ENCODE results near the gene TBX21. TPM values are rescaled to one million over a fixed set of nuclear protein-coding genes. Genes with fewer than 3 reads are reported as not detected.

TBX21 gene
- total RNA-seq, 4 donors from 2014 or later = 0.80 TPM; not detected in 3

DNA sequence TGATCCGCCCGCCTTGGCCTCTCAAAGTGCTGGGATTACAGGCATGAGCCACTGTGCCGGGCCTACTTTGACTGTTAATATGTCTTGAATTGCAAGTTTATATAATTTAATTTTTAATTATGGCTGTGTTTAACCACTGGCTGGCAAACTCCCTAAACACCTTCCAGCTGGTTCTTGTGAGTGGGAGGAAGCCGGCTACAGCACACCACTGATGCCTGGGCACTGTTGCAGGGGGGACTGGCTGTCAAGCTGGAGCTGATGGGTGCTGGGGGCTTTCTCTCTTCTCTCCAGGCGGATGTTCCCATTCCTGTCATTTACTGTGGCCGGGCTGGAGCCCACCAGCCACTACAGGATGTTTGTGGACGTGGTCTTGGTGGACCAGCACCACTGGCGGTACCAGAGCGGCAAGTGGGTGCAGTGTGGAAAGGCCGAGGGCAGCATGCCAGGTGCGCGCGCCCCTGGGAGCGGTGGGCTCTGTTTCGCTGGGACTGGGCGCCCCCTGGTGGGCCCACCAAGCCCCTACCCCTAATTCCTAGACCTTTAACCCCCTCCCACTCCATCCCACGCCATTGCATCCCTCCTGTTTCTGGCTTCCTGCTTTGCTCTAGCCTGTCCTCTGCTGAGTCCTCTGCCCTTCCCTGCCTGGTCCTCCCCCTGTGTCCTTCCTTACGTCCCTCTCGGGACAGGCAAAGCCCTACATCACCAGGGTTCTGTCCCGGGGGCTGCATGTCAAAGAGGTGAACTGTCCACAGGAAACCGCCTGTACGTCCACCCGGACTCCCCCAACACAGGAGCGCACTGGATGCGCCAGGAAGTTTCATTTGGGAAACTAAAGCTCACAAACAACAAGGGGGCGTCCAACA, 9.5 kb downstream of the TBX21 start:
- Histone ChIP-seq H3K4me3 (no peak overlapping the region), H3K27ac (no peak overlapping the region), H3K9me3 (no peaks in the 10 kb centered on the region), H3K27me3 (peaks cover 61% of the 10 kb centered on the region), H3K4me1 (no peaks in the 10 kb centered on the region), H3K36me3 (no peaks in the 10 kb centered on the region)
- 47% methylated on average over 18 of the region's 26 CpGs for WGBS
- peak; percentile 40 to 53 for DNase-seq (ENCODE audit: low spot score in 2 of 2)
- TF ChIP-seq POLR2AphosphoS5 (IDR thresholded peaks at IDR 0.05) (no peak), POLR2A (IDR thresholded peaks at IDR 0.05) (no peak), EP300 (IDR thresholded peaks at IDR 0.05) (no peak)
- TF ChIP-seq, protein P1, sequence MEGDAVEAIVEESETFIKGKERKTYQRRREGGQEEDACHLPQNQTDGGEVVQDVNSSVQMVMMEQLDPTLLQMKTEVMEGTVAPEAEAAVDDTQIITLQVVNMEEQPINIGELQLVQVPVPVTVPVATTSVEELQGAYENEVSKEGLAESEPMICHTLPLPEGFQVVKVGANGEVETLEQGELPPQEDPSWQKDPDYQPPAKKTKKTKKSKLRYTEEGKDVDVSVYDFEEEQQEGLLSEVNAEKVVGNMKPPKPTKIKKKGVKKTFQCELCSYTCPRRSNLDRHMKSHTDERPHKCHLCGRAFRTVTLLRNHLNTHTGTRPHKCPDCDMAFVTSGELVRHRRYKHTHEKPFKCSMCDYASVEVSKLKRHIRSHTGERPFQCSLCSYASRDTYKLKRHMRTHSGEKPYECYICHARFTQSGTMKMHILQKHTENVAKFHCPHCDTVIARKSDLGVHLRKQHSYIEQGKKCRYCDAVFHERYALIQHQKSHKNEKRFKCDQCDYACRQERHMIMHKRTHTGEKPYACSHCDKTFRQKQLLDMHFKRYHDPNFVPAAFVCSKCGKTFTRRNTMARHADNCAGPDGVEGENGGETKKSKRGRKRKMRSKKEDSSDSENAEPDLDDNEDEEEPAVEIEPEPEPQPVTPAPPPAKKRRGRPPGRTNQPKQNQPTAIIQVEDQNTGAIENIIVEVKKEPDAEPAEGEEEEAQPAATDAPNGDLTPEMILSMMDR (IDR thresholded peaks at IDR 0.05) = no peak

DNA sequence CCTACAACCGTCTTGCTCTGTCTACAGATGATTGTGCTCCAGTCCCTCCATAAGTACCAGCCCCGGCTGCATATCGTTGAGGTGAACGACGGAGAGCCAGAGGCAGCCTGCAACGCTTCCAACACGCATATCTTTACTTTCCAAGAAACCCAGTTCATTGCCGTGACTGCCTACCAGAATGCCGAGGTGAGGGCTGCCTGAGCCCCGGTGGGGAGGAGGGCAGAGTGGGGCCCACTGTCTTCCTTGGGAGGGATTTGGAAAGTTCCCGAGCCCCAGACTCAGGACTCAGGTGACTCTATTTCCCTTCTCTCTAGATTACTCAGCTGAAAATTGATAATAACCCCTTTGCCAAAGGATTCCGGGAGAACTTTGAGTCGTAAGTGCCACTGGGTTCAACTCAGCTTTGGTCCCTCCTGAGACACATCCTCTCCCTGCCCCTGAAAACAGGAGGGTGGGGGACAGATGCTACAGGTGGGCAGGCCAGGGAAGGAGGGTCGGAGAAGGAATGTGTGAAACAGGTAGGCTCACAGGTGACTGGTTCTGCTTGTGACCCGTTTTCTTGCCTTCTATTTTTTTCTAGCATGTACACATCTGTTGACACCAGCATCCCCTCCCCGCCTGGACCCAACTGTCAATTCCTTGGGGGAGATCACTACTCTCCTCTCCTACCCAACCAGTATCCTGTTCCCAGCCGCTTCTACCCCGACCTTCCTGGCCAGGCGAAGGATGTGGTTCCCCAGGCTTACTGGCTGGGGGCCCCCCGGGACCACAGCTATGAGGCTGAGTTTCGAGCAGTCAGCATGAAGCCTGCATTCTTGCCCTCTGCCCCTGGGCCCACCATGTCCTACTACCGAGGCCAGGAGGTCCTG, 11.4 kb downstream of the TBX21 start:
- DNase-seq (ENCODE audit: low spot score in 2 of 2) = peak; percentile 37 to 50
- H3K27me3 ChIP-seq = peaks cover 64% of the 10 kb centered on the region

DNA sequence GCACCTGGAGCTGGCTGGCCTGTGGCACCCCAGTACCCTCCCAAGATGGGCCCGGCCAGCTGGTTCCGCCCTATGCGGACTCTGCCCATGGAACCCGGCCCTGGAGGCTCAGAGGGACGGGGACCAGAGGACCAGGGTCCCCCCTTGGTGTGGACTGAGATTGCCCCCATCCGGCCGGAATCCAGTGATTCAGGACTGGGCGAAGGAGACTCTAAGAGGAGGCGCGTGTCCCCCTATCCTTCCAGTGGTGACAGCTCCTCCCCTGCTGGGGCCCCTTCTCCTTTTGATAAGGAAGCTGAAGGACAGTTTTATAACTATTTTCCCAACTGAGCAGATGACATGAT, 12.0 kb downstream of the TBX21 start:
- Histone ChIP-seq H3K36me3 (no peaks in the 10 kb centered on the region), H3K4me3 (no peak overlapping the region), H3K27me3 (peaks cover 66% of the 10 kb centered on the region), H3K27ac (no peak overlapping the region), H3K9me3 (no peaks in the 10 kb centered on the region), H3K4me1 (no peaks in the 10 kb centered on the region)
- no peak for DNase-seq (ENCODE audit: low spot score in 2 of 2)
- WGBS = 61% methylated on average over 7 of the region's 10 CpGs
- TF ChIP-seq EP300 (IDR thresholded peaks at IDR 0.05) (no peak), POLR2A (IDR thresholded peaks at IDR 0.05) (no peak)

More for the DNA sequence above, 11.4 kb downstream of the TBX21 start:
- H3K4me1 ChIP-seq = no peaks in the 10 kb centered on the region
- no peak overlapping the region for H3K27ac ChIP-seq
- H3K36me3 ChIP-seq = no peaks in the 10 kb centered on the region
- WGBS = 57% methylated on average over 21 of the region's 22 CpGs
- H3K9me3 ChIP-seq = no peaks in the 10 kb centered on the region
- H3K4me3 ChIP-seq = no peak overlapping the region
- TF ChIP-seq EP300 (IDR thresholded peaks at IDR 0.05) (no peak), POLR2A (IDR thresholded peaks at IDR 0.05) (no peak), POLR2AphosphoS5 (IDR thresholded peaks at IDR 0.05) (no peak)
- TF ChIP-seq, protein P1 (IDR thresholded peaks at IDR 0.05) = no peak

DNA sequence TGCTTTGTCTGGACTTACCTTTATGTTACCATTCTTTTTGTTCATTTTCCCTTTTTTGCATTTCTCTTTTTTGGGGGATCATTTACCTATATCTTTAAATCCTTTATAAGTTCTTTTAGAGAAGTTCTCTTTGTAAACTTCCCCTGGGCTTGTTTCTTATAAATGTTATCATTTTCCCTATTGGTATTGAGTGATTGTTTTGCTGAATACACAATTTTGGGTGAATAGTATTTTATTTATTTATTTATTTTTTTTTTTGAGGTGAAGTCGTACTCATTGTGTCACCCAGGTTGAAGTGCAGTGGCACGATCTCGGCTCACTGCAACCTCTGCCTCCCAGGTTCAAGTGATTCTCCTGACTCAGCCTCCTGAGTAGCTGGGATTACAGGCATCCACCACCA, 18.4 kb downstream of the TBX21 start:
- TF ChIP-seq POLR2A (IDR thresholded peaks at IDR 0.05) (no peak), POLR2AphosphoS5 (IDR thresholded peaks at IDR 0.05) (no peak), EP300 (IDR thresholded peaks at IDR 0.05) (no peak)
- TF ChIP-seq, protein P1 (IDR thresholded peaks at IDR 0.05) = no peak
- Histone ChIP-seq H3K4me1 (no peaks in the 10 kb centered on the region), H3K36me3 (no peaks in the 10 kb centered on the region), H3K27me3 (peaks cover 50% of the 10 kb centered on the region), H3K27ac (no peak overlapping the region), H3K4me3 (no peak overlapping the region), H3K9me3 (no peaks in the 10 kb centered on the region)
- WGBS = 86% methylated on average over 3 of the region's 3 CpGs
- no peak for DNase-seq (ENCODE audit: low spot score in 2 of 2)

DNA sequence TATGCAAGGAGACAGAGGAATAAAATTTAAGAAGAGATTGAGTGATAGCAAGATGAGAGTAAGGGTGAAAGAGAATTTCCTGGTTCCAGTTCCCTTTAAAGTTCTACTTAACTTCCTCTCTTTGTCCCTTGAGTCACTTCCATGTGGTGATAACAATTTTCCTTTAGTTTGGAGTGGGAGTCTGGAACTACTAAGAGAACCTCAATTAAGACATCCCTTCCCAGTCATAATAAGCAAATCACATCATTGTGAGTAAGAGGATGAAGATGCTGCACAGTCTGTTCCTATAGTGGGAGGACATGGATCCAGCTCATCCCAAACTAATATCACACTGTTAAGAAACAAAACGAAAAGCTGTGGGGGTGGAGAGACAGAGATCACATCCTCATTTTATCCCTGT, 24.4 kb downstream of the TBX21 start:
- Histone ChIP-seq H3K36me3 (no peaks in the 10 kb centered on the region), H3K27ac (no peak overlapping the region), H3K9me3 (peaks cover 10% of the 10 kb centered on the region), H3K4me1 (no peaks in the 10 kb centered on the region), H3K27me3 (peaks cover 23% of the 10 kb centered on the region), H3K4me3 (no peak overlapping the region)
- no peak for DNase-seq (ENCODE audit: low spot score in 2 of 2)
- WGBS = 30% methylated on average over 1 of the region's 1 CpG
- TF ChIP-seq EP300 (IDR thresholded peaks at IDR 0.05) (no peak), POLR2A (IDR thresholded peaks at IDR 0.05) (no peak), POLR2AphosphoS5 (IDR thresholded peaks at IDR 0.05) (no peak)
- TF ChIP-seq, protein P1 (IDR thresholded peaks at IDR 0.05) = no peak

All from suprapubic skin (tissue), 4 donors.